Fibroblast of pulmonary artery (primary cell): ENCODE results near the gene CEP350.

ENCODE experiments used
- DNase-seq: peaks from one replicate; pipeline ENCODE4 v3.0.0-alpha.2; 2010; ENCODE audit warnings: low read depth
- H3K4me3 ChIP-seq: replicated peaks from 2 replicates; pipeline ENCODE4 v1.5.1; 2011; ENCODE audit warnings: low read depth, mild to moderate bottlenecking, control low read depth, low read length, moderate library complexity
- CTCF ChIP-seq: IDR thresholded peaks from 2 replicates; pipeline ENCODE4 v1.5.1; 2011; ENCODE audit warnings: mild to moderate bottlenecking, control low read depth, low read length, inconsistent platforms; ENCODE audit errors: missing control alignments

Gene CEP350

GRCh38 chr1:179954493-179955286 lies at the start of gene CEP350:
TSS of gene CEP350 (plus strand) at chr1:179954810. CDS start at chr1:179986182, 31,372 bp downstream.
- peak within 1 kb of the TSS; percentile 96 for H3K4me3 ChIP-seq
- no peak for TF ChIP-seq CTCF
- DNase-seq: peak; percentile 100

GRCh38 chr1:179910934-179911333 lies 43.7 kb upstream of the CEP350 start:
- TF ChIP-seq CTCF: no peak
- no peak overlapping the region for H3K4me3 ChIP-seq
- DNase-seq: no peak

DNA sequence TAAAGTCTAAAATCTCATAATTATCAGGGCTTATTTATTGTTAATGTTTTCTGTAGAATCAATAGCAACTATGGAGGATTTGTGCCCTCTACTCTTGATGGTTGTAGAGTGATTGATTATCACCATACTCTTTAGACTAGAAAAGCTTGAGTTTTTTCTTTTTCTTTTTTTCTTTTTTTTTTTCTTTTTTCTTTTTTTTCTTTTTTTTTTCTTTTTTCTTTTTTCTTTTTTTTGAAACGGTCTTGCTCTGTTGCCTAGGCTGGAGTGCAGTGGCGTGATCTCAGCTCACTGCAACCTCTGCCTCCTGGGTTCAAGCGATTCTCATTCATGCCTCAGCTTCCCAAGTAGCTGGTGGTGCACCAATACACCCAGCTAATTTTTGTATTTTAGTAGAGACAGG lies 42.8 kb upstream of the CEP350 start:
- no peak overlapping the region for H3K4me3 ChIP-seq
- no peak for DNase-seq
- TF ChIP-seq CTCF: no peak

GRCh38 chr1:179917601-179918429 lies 36.8 kb upstream of the CEP350 start:
- no peak for TF ChIP-seq CTCF
- no peak overlapping the region for H3K4me3 ChIP-seq
- DNase-seq: no peak

GRCh38 chr1:179921472-179921871 lies 33.1 kb upstream of the CEP350 start:
- H3K4me3 ChIP-seq: no peak overlapping the region
- no peak for DNase-seq
- TF ChIP-seq CTCF: no peak

- DNase-seq: no peak
- H3K4me3 ChIP-seq: no peak overlapping the region
- TF ChIP-seq CTCF: no peak
Observed at GRCh38 chr1:179921981-179922872, 32.4 kb upstream of the CEP350 start.
